GM19438 (cell line): ENCODE results near the gene CNTNAP1.
"Not testable (repeated sequence)": the region's sequence is repeated elsewhere in the genome, so short reads cannot be mapped to it uniquely, and the experiment has no call there.

Experiments
- ATAC-seq: cut with Tn5 transposase; IDR thresholded peaks from one replicate; pipeline ENCODE4 v1.9.1; 2021; ENCODE audit warnings: low read depth; ENCODE audit not compliant: unreplicated experiment

CNTNAP1 gene

DNA sequence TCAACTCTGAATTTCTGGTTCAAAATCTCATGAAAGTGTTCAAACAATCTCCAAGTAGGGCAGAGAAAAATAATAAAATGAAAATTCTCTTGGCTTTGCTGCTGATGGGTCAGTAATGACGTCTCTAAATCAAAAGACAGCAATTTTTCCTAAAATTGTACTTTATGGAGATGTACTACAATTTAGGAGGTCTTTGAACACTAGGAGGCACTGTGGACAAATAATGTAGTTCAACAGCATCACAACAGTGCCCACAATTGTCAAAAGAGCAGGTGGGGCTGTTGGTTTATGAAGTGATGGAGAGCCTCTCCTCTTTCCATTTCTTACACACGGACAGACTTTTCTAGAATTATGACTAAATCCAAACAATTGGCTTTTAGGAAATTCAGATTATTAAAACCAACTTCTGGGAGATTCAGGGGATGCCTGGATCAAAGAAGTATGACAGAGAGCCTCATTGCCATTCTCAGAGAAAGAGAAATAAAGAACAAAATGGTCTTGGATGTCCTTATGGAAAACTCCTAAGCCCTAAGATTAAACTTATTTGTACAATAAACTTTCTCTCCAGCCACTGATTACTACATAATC, 38.8 kb downstream of the CNTNAP1 start:
- ATAC-seq = no peak

- no peak for ATAC-seq
Measured at GRCh38 chr17:42723636-42724035, 41.3 kb downstream of the CNTNAP1 start.

- ATAC-seq = no peak
Measured at GRCh38 chr17:42725143-42725542, 42.8 kb downstream of the CNTNAP1 start.

GRCh38 chr17:42740699-42741098, 58.4 kb downstream of the CNTNAP1 start:
- no peak for ATAC-seq

DNA sequence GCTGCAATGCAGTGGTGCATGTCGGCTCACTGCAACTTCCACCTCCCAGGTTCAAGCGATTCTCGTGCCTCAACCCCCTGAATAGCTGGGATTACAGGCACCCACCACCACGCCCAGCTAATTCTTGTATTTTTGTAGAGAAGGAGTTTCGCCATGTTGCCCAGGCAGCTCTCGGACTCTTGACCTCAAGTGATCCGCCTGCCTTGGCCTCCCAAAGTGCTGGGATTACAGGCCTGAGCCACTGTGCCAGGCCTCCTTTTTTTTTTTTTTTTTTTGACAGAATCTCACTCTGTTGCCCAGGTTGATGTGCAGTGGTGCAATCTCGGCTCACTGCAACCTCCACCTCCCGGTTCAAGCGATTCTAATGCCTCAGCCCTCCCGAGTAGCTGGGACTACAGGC, 60.6 kb downstream of the CNTNAP1 start:
- ATAC-seq = not testable (repeated sequence)

DNA sequence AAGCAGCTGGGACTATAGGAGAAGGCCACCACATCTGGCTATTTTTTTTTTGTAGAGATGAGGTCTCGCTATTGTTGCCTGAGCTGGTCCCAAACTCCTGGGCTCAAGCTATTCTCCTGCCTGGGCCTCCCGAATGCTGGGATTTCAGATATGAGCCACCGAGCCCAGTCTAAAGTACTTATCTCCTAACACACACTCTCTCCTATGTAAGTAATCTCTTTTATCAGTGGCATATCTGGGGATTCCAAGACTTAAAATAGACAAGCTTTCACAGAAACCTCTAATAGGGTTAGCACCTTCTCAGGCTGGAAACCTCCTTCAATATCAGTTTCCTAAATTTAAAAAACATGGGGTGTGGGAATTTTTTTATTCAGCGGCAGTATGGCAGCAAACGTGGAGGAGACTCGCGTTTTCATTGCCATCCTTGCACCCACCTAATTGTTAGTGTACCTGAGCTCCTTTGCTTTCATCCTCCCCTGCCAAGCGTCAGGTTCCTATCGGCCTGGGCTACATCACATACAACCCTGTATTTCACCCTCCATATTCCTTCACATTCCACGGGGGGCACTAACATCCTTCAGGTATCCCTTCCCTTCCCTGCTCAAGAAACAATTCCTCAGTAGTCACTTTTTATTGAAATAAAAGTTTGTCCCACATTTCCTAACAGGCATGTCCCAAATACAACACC, 61.4 kb downstream of the CNTNAP1 start:
- ATAC-seq = no peak

DNA sequence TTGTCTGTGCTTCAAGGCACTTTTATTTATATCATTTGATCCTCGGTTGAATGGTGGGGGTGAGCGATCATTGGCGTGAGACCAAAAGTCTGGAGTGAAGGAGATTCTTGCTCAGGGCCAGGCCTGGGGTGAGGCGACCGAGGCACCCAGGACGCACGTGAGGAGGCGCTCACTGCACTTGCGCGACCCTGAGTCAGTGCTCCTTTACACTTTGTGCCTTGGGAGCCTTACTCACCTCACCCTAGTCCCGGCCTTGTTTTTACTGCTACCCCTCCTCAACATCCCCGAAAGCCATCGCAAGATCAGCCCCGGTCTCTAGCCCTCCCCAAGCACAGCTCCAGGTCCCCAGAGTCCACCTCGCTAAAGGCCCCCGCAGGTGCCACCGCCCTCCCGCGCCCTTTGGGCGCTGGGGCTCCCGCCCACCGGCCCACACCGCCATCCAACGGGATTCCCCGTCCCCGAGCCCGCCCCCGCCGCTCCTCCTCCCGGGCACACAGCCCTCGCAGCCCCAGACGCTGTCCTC, 62.0 kb downstream of the CNTNAP1 start:
- peak; percentile 61 for ATAC-seq

DNA sequence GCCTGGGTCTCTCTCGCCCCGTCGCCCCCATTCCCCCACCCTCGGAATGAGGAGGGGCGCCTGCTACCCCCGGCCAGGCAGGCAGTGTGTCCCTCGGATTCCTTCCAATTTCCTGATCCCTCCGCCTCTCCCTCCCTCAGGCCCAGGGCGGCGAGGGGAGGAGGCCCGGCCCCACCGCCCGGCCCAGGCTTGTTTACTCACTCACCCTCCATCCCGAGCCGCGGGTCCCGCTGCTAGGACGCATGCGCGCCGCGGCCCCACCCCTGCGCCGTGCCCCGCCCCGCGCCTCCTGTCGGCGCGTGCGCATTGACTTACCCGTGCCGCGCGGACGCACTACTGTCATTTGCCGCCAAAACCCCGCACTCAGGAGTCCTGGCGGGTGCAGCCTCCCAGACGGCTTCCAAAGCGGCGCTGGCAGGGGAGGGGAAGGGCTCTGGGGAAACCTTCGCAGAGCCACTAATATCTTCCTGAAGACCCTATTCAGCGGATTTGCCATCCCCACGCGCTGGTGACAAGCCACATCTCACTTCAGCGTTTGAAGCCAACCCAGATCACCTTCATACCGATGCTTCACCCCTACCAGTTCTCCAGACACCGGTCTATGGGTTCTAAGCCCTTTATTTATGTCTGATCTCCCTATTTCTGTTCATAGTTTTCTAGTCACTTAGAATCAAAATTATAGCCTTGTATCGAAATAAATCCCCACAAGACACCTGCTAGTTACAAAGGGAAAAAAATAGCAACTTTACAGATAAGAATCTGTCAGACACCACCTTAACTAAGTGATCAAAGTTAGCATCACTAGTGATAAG, 62.7 kb downstream of the CNTNAP1 start, which contains the start of gene EZH1:
EZH1 (minus strand) TSS at position 235 of the 812 bp plus-strand sequence. CDS start 16,099 bp downstream, outside the sequence.
- ATAC-seq = peak; percentile 72

GRCh38 chr17:42748202-42748907, 66.0 kb downstream of the CNTNAP1 start:
- no peak for ATAC-seq

DNA sequence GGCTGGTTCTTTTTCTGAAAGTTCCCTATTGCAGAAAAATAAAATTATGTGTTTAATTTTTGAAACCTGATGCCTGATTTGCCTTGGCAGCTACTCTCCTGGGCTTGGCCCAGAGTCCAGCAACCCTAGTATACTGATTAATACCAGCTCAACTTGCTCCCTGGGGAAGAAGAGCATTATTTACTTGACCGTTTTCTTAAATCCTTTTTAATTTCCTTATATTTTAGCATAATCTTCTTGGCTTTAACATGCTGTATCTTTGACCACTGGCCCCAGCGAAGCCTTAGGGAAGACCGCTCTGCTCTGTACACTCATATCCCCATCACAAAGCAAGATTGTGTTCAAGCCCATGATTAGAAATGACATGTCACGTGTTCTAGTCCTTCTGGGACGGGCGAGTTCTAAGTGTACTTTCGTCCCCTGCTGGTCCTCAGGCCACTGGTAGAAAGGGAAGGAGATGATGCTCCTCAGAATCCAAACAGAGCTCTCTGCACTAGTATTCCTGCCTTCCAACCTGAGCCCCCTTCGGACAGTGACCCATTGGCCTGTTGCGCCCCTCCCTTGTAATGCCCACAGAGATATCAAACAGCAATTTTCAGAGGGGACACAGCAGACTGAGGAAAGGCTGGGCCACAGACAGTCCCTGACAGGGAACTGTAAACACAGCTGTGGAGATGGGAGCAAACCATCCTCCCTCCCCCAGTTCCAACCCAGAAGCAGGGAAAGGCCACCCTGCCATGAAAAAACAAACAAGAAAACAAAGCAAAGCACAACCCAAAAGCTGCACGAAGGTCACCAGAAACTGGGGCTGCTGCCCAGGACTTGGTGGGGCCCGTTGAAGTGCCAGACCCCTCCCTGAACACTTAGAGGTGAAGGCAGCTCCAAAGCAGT, 66.8 kb downstream of the CNTNAP1 start:
- ATAC-seq = no peak
